Esophagus squamous epithelium (tissue), 4 donors: ENCODE measurements around the gene PTPRC.

ENCODE experiments used
- CTCF ChIP-seq, 6 experiments: fragments of 450-650 bp in 4 of 6; fragments of 200-600 bp in 2 of 6; sonication (generic) in 2 of 6; IDR thresholded peaks; one replicate each; pipeline ENCODE4 v1.5.1; 2016 to 2019; ENCODE audit warnings: antibody characterized with exemption in 6 of 6, mild to moderate bottlenecking in 4 of 6, moderate library complexity in 4 of 6
- POLR2A ChIP-seq, 4 donors: fragments of 450-650 bp; IDR thresholded peaks; one replicate each; pipeline ENCODE4 v1.6.1; 2017; ENCODE audit warnings: antibody characterized with exemption in 4 of 4, mild to moderate bottlenecking in 4 of 4, moderate library complexity in 3 of 4

GRCh38 chr1:198773523-198773922, 134.7 kb downstream of the PTPRC start:
- TF ChIP-seq CTCF (IDR thresholded peaks at IDR 0.05) (no peak), POLR2A (IDR thresholded peaks at IDR 0.05) (no peak)
